Body of pancreas (tissue), 4 donors: Measurements from ENCODE around the gene SECTM1. TPM values are rescaled to one million over a fixed set of nuclear protein-coding genes. Genes with fewer than 3 reads are reported as not detected.

Source experiments
- ATAC-seq: fragments of 150-250 bp; one replicate; pipeline ENCODE4 v1.9.1; 2016
- DNase-seq, 4 donors: peaks; one replicate each; pipeline ENCODE4 v3.0.0-alpha.2; 2019
- H3K27ac ChIP-seq, 4 donors: fragments of 200-600 bp; sonication (generic); 1 replicate in 3 of 4; 2 replicates in 1 of 4; pipeline versions ENCODE4 v1.5.1 to v1.6.1; 2016 to 2019; ENCODE audit warnings: mild to moderate bottlenecking in 1 of 4, mixed read lengths in 1 of 4, moderate library complexity in 1 of 4
- H3K27me3 ChIP-seq, 2 donors: fragments of 200-600 bp; sonication (generic); one replicate each; pipeline ENCODE4 v1.6.0; 2016; ENCODE audit warnings: mild to moderate bottlenecking in 1 of 2
- H3K36me3 ChIP-seq, 2 donors: fragments of 200-600 bp; sonication (generic); replicated peaks in 1 of 2; 2 replicates each; pipeline ENCODE4 v1.5.1; 2016; ENCODE audit warnings: low read depth in 2 of 2; ENCODE audit not compliant: insufficient read depth in 1 of 2
- H3K4me1 ChIP-seq: fragments of 200-600 bp; sonication (generic); one replicate; pipeline ENCODE4 v1.6.0; 2016
- H3K4me3 ChIP-seq, 2 donors: fragments of 200-600 bp; sonication (generic); 1 replicate in 1 of 2; 2 replicates in 1 of 2; pipeline ENCODE4 v1.5.1; 2016 to 2019
- H3K9me3 ChIP-seq, 3 donors: fragments of 200-600 bp; sonication (generic); 1 replicate in 2 of 3; 2 replicates in 1 of 3; pipeline ENCODE4 v1.5.1; 2016
- CTCF ChIP-seq, 7 experiments: fragments of 450-650 bp in 4 of 7; fragments of 200-600 bp in 3 of 7; sonication (generic) in 3 of 7; IDR thresholded peaks; one replicate each; pipeline ENCODE4 v1.5.1; 2016 to 2019; ENCODE audit warnings: antibody characterized with exemption in 7 of 7
- POLR2A ChIP-seq, 3 donors: fragments of 450-650 bp; IDR thresholded peaks; one replicate each; pipeline ENCODE4 v1.6.1; 2016; ENCODE audit warnings: antibody characterized with exemption in 3 of 3, mild to moderate bottlenecking in 2 of 3
- WGBS, 2 donors: methylation state at CpG; one replicate each; pipeline ENCODE4 v1.1.5; 2017; 5-methylcytosine and 5-hydroxymethylcytosine counted together
- intact Hi-C: fragments of 100-400 bp; cut with DNase I; formaldehyde crosslinking; loops from one replicate; pipeline ENCODE4 v1.15.1; 2023
- total RNA-seq, 2 donors: library from RNA; depleted of rRNA; stranded (reverse); fragments of >200 nt; gene quantifications; one replicate each; pipeline ENCODE4 v1.1.0, GENCODE V29; 2016

SECTM1 gene
- total RNA-seq, 2 donors from 2014 or later: 5.4 to 6.3 TPM

- Histone ChIP-seq H3K4me1 (peaks cover 44% of the 10 kb centered on the region), H3K27ac (no peak overlapping the region), H3K4me3 (no peak overlapping the region), H3K27me3 (no peaks in the 10 kb centered on the region), H3K9me3 (no peaks in the 10 kb centered on the region), H3K36me3 (no peaks in the 10 kb centered on the region)
- intact Hi-C loops: no loop called here
- WGBS, 2 donors: 91 to 96% methylated on average over 12 to 13 of the region's 13 CpGs
- no peak for TF ChIP-seq POLR2A (IDR thresholded peaks at IDR 0.05)
- no peak for TF ChIP-seq CTCF (IDR thresholded peaks at IDR 0.05)
- DNase-seq (no peak), ATAC-seq (no peak)
These were observed 33.3 kb downstream of the SECTM1 start for GRCh38 chr17:82300228-82300627.

GRCh38 chr17:82299452-82299851 lies 34.1 kb downstream of the SECTM1 start:
- DNase-seq (no peak), ATAC-seq (no peak)
- Histone ChIP-seq H3K27me3 (no peaks in the 10 kb centered on the region), H3K36me3 (no peaks in the 10 kb centered on the region), H3K27ac (peak overlapping the region in 1 of 4 donors; percentile 97), H3K4me3 (no peak overlapping the region), H3K9me3 (no peaks in the 10 kb centered on the region), H3K4me1 (peaks cover 52% of the 10 kb centered on the region)
- WGBS, 2 donors: 87 to 91% methylated on average over 10 of the region's 10 CpGs
- intact Hi-C loops: no loop called here
- TF ChIP-seq POLR2A (IDR thresholded peaks at IDR 0.05) (no peak), CTCF (IDR thresholded peaks at IDR 0.05) (no peak)

- 70 to 71% methylated on average over 6 to 24 of the region's 27 CpGs for WGBS, 2 donors
- DNase-seq (no peak), ATAC-seq (no peak)
- H3K36me3 ChIP-seq: no peaks in the 10 kb centered on the region
- no peaks in the 10 kb centered on the region for H3K9me3 ChIP-seq
- H3K27me3 ChIP-seq: no peaks in the 10 kb centered on the region
- intact Hi-C loops: no loop called here
- H3K4me1 ChIP-seq: peaks cover 59% of the 10 kb centered on the region
- peak overlapping the region; percentile 73 to 99 (median 92) for H3K27ac ChIP-seq
- TF ChIP-seq POLR2A (IDR thresholded peaks at IDR 0.05) (no peak), CTCF (IDR thresholded peaks at IDR 0.05) (no peak)
- H3K4me3 ChIP-seq: no peak overlapping the region
These were observed 34.8 kb downstream of the SECTM1 start for GRCh38 chr17:82298538-82299421.

GRCh38 chr17:82297714-82298537 lies 35.6 kb downstream of the SECTM1 start:
- Histone ChIP-seq H3K27ac (peak overlapping the region; percentile 73 to 99 (median 92)), H3K36me3 (no peaks in the 10 kb centered on the region), H3K4me3 (no peak overlapping the region), H3K4me1 (peaks cover 63% of the 10 kb centered on the region), H3K9me3 (no peaks in the 10 kb centered on the region), H3K27me3 (no peaks in the 10 kb centered on the region)
- 0 to 2% methylated on average over 3 to 34 of the region's 36 CpGs for WGBS, 2 donors
- DNase-seq (peak; percentile 88 to 95 (median 90)), ATAC-seq (peak; percentile 81)
- TF ChIP-seq CTCF (IDR thresholded peaks at IDR 0.05) (no peak), POLR2A (IDR thresholded peaks at IDR 0.05) (peak; percentile 56 to 84 (median 81))
- intact Hi-C loops: no loop called here
